Cardiac septum (tissue), 1 donor: ENCODE data around the gene GIMAP1. TPM values are rescaled to one million over a fixed set of nuclear protein-coding genes. Genes with fewer than 3 reads are reported as not detected.

Experiments used
- DNase-seq: peaks from one replicate; pipeline ENCODE4 v3.0.0-alpha.2; 2020; ENCODE audit warnings: low spot score
- intact Hi-C: fragments of 100-400 bp; cut with DNase I; formaldehyde crosslinking; loops from one replicate; pipeline ENCODE4 v1.14.0; 2022
- total RNA-seq: library from RNA; stranded (reverse); fragmentation: NEBNext Ultra II Directional; extraction: Animal tissue kit (Norgen Biotek cat#: 25700); gene quantifications from one replicate; pipeline ENCODE4 v1.2.1, GENCODE V29; 2021
- donor health status: DM: no; HTN: no; CAD: no.

The GIMAP1 gene
- total RNA-seq, 1 donor from 2014 or later: 3.5 TPM

DNA sequence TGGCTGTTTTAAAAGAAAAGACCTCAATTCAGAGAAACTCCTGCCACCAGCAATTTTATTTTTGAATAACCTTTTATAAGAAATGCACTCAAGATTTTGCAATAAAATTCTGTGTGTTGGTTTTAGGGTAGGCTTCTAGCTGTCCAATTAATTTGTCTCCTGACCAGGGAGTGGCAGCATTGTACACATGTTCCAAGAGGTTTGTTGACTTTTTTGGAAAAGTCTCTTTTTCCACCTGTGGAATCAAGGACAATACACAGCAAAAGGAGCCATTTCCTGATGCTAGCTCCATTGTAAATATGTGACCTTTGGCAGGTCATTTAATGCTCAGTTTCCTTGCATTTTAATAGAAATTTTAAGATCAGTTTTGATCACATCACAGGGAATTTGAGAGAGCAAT, 22.6 kb downstream of the GIMAP1 start:
- intact Hi-C loops: loop anchor here (5.0 kb wide), 2 partner anchors 107 to 292 kb away; partner anchors contain the start of gene GIMAP6
- DNase-seq: no peak

DNA sequence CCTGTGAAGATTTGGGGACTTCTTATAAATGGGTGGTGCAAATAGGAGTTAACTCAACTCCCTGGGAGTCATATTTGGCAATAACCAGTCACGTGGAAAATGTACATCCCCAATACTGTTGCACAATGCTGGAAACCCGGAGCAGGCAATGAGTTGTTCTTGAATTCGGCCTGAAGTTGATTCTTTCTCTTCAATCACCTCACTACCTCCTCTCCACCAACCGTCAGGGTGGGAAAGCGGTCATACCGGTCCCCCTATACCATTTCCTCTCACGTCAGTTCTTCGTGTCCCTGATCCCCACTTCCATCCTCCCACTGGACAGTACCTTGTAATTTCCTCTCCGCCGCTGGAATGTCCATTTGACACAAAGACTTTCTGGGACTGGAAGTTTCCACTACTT, 23.6 kb downstream of the GIMAP1 start:
- intact Hi-C loops: no loop called here
- no peak for DNase-seq

DNA sequence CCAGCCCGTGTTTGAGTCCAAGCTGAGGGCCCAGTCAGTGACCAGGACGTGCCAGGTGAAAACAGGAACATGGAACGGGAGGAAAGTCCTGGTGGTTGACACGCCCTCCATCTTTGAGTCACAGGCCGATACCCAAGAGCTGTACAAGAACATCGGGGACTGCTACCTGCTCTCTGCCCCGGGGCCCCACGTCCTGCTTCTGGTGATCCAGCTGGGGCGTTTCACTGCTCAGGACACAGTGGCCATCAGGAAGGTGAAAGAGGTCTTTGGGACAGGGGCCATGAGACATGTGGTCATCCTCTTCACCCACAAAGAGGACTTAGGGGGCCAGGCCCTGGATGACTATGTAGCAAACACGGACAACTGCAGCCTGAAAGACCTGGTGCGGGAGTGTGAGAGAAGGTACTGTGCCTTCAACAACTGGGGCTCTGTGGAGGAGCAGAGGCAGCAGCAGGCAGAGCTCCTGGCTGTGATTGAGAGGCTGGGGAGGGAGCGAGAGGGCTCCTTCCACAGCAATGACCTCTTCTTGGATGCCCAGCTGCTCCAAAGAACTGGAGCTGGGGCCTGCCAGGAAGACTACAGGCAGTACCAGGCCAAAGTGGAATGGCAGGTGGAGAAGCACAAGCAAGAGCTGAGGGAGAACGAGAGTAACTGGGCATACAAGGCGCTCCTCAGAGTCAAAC, 26.0 kb downstream of the GIMAP1 start:
- no peak for DNase-seq
- intact Hi-C loops: no loop called here

DNA sequence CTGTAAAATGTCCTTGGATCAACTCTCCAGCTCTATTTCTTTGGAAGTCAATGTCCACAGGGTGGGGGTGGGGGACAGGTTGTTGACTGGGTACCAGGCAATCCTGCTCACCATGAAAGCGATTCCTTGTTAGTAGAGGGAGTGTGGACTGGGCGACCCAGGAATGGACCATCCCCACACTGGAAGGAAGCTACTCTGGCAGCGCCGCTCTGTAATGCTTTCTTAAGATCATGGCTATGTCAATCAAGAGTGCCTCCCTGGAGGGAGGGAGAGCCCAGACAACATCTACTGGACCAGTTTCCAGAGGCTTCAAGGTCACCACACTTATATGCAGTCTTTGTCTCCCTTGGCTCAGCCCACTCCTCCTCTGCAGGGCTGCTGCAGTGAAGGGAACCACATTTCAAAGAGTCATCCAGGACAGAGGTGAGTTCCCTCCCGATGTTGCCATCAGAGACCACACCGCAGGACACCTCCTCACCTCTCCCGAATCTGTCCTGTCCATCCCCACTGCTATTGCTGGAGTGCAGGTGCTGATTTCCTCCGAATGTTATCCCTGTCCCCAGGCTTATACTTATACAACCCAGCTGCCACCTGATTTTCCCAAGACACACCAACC, 27.7 kb downstream of the GIMAP1 start:
- intact Hi-C loops: no loop called here
- DNase-seq: no peak

DNA sequence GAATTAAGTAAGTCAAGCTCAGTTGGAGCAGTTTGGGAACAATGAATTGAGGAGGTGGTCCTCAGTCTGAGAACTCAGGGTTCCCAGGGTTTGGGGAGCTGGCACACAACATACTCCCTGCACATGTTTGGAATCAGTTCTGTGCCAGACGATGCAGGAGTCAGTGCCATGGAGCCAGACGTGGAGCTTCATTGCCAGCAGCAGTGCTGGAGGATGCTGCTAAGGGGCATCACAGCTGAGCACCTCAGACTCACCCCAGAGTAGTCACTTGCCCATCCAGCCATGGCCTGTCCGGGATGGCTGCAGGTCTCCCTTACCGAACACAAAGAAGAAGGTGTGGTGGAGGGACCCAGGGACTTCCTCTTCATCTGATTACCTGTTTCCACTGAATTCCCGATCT, 28.7 kb downstream of the GIMAP1 start:
- intact Hi-C loops: no loop called here
- DNase-seq: no peak

DNA sequence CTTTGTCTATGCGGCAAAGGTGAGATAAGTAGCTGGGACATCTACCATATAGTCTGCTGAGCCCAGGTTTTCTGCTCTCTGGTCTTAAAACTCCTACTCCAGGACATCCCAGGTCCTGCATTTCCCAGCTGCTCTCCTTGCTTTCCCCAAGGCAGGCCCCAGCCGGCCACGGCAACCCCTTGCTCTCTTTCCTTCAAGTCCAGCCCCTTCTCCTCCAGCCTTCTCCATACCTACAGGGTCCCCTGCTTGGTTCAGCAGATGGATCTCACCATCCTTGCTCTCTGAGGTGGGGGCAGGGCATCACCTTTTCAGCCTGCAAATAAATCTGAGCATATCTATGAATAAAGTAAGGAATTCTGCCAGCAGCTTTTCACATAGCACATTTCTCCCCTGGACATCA, 29.5 kb downstream of the GIMAP1 start:
- intact Hi-C loops: no loop called here
- DNase-seq: no peak

DNA sequence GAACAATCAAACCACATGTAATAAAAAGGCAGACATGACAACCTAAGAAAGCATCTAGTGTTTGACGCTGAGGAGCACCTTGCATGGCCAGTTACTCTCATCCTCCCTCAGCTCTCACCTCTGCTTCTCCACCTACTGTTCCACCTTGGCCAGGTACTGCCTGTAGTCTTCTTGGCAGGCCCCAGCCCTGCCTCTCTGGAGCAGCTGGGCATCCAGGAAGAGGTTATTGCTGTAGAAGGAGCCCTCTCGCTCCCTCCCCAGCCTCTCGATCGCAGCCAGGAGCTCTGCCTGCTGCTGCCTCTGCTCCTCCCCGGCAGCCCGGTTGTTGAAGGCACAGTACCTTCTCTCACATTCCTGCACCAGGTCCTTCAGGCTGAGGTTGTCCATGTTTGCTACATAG, 30.5 kb downstream of the GIMAP1 start:
- DNase-seq: no peak
- intact Hi-C loops: no loop called here

DNA sequence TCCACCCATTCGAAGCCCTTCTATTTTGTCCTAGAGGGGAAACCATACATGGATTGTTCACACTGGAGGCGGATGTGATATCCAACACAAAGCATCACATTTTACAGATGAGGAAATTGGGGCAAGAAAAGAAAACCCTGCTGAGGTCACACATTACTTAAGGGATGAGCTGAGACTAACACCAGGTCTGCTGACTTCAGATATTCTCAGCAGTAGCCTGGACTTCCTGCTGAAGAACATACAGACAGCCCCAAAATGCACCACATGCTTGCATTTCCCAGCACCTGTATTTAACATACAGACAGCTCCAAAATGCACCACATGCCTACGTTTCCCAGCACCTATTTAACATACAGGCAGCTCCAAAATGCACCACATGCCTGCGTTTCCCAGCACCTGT, 32.0 kb downstream of the GIMAP1 start:
- DNase-seq: no peak
- intact Hi-C loops: no loop called here

DNA sequence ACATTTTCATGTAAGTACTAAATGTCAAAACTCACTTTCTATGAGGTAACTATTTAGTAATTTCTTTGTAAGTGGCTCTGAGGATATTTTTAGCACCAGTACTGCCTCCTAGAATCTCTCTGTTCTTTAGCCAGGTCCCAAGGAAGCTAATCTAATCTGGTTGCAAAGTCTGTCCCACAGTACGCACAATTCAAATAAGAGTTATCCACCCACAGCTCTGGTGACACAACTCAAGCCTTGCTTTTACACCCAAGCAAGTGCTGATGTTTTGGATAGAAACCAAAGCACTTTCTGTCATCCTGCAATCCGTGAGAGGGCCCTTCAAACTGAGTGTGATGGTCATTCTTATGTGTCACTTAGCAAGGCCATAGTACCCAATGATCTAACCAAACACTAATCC, 35.3 kb downstream of the GIMAP1 start:
- no peak for DNase-seq

DNA sequence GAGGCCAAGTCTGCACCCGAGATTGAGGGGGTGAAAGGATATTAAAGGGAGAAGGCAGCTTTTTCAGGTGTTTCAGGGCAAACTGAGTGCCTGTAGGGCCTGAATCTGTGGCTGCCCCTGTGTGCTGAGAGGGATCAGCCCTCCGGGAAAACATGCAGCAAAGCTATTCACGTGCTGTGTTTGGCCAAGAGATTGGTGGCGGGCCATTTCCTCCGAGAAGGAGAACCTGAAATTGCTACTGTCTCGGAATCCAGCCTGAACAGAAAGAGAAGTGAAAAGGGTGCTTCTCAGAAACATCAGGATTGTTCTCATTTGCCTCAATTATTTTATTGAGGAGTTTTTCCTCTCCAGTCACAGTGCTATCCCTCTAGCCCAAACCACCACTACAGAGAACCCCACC, 36.8 kb downstream of the GIMAP1 start:
- intact Hi-C loops: loop anchor here (2.0 kb wide), 1 partner anchor 124 kb away; no protein-coding TSS in a partner anchor
- no peak for DNase-seq

More for the DNA sequence above, 35.3 kb downstream of the GIMAP1 start:
- intact Hi-C loops: loop anchor here (2.0 kb wide), 1 partner anchor 123 kb away; no protein-coding TSS in a partner anchor

DNA sequence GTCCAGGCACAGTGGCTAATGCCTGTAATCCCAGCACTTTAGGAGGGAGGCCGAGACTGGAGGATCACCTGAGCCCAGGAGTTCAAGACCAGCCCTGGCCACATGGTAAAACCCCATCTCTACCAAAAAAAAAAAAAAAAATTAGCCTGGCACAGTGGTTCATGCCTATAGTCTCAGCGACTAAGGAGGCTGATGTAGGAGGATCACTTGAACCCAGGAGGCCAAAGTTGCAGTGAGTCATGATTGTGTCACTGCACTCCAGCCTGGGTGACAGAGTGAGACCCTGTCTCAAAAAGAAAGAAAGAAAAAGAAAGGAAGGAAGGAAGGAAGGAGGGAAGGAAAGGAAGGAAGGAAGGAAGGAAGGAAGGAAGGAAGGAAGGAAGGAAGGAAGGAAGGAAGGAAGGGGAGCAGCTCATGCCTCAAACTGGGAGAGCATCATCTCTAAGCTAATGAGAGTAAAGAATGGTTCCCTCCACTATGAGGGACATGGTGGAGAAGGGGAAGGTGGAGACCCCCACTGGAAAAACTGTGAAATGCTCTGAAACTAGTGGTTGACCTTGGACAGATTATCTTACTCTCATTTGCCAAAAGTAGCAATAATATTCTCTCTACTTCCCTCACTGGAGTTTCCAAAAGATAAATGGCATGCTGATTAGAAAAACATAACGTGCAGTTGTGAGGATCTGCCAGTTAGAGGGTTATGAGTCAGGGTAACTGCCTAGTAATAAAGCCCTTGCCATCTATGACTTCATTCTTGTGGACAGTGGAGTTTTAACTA, 37.6 kb downstream of the GIMAP1 start:
- DNase-seq: no peak
- intact Hi-C loops: loop anchor here (2.0 kb wide), 1 partner anchor 125 kb away; no protein-coding TSS in a partner anchor

DNA sequence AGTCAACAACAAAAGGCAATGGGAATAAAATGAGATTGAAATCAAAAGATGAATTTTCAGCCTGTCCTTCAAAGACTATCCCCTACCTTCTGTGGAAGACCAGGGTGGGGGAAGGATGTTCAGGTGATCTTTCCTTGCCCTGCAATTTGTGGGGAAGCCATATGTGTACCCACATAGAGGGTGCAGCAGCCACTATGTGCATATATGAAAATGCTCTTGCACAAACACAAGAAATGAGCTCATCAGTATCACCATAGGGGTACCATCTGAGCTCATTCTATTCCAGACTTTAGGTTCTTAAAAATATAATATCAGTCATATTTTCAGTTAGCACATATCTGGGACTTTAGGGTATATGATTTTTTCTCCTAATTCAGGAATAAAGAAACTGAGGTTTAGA, 38.5 kb downstream of the GIMAP1 start:
- intact Hi-C loops: no loop called here
- no peak for DNase-seq

DNA sequence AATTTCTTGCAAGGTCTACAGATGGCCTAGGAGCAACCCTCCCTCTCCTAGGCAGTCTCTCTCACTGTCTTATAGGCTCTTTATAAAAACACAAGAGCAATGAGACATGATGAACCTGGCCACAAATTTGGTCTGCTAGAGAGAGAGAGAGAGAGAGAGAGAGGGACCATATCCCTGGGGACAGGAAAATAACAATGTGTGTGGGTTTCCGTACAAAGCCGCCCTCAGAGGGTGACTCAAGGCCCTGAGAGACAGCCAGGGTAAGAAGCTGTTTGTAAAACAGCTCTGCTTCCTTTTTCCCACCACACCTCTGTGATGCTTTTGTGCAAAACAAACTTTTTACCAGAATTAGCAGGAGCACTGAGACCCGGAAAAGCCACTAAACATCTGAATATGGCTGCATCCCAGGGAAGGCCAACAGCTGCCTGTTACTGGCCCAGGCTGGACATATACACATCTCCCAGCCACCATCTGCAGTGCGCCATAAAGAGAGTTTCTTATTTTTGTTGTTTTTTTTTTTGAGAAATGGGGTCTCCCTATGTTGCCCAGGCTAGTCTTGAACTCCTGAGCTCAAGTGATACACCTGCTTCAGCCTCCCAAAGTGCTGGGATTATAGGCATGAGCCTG, 39.2 kb downstream of the GIMAP1 start:
- intact Hi-C loops: loop anchor here (1.0 kb wide), 2 partner anchors 17 to 306 kb away; no protein-coding TSS in a partner anchor
- no peak for DNase-seq

DNA sequence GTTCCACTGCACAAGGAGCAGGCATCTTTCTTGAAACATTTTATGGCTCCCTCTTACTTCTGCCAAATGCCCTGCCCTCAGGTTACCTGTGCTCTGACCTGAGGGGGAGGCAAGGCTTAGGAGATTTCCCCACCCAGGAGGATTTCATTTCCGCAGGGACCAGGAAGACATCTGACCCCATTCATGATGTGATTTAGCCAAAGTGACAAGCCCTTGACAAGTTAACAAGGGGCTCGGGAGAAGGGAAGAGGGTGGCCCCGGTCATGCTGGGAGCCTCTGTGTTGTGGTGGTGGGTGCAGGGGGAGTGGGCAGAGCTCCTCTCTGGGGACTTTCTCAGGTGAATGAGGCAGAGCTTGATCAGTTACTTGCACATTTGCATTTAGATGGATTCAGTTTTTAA, 39.8 kb downstream of the GIMAP1 start:
- intact Hi-C loops: loop anchor here (1.0 kb wide), 2 partner anchors 18 to 307 kb away; no protein-coding TSS in a partner anchor
- no peak for DNase-seq

DNA sequence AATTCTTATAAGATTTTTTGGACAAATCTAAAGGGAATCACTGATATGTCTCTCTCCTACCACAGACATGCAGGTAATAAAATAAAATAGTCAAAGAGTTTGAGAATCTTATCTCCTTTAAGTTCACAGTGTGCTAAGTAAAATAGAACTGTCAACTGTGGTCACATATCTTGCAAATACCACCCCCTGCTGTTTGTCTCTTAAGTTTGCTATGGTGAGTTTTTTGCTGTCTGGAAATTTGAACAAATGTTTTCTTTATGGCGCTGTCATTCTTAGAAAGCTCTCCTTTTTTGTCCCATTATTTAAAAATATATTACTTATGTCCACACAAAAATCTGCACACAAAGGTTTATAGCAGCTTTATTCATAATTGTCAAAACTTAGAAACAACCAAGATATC, 40.4 kb downstream of the GIMAP1 start:
- no peak for DNase-seq
- intact Hi-C loops: loop anchor here (1.0 kb wide), 2 partner anchors 19 to 308 kb away; no protein-coding TSS in a partner anchor

DNA sequence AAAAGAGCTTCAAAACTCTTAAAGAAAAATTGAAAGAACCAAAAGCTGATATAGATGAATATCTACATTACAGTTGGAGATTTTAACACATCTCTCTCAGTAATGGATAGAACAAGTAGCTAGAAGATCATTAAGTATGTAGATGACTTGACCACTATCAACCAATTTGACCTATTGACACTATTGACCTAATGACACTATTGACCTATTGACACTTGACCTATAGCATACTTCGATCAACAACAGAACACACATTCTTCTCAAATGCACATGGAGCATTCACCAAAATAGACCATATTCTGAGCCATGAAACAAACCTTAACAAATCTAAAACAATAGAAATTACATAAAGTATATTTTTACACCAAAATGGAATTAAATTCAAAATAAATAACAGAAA, 43.1 kb downstream of the GIMAP1 start:
- intact Hi-C loops: no loop called here
- no peak for DNase-seq

DNA sequence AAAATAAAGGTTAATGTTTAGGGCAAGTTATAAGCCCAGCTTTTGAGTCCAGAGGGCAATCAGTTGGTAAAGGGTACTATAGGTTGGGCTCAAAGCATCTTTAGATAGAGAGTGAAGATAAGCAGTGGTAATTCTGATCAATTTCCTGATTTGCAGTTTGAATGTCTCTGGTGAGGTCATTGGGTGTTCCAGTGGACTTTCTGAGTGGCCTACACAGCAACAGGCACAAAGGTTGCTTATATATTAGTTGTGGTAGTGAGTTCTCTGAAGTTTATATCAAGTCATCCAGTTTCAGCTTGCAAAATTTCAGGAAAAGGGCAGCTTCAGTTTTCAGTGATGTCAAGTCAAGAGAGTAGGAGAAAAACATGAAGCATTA, 49.9 kb downstream of the GIMAP1 start:
- no peak for DNase-seq
- intact Hi-C loops: no loop called here

DNA sequence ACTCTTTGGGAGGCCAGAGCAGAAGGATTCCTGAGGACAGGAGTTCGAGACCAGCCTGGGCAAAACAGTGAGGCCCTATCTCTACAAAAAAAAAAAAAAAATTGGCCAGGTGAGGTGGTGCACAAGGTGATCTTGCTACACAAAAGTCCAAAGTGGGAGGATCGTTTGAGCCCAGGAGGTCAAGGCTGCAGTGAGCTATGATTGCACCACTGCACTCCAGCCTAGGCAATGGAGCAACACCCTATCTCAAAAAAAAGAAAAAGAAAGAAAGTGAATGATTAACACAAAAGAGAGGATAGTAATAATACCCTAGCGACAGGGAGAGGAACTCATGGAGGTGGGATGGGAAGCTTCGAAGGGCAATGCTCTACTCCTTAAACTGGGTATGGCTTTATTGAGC, 53.4 kb downstream of the GIMAP1 start:
- DNase-seq: no peak
- intact Hi-C loops: no loop called here
